CD4-positive, alpha-beta T cell treated with Interleukin-4 for 1 hour (primary cell): ENCODE results near the gene DBP.
A peak's percentile ranks its signal among the peaks of the same experiment; 100 is the strongest.
"Not testable (repeated sequence)": the region's sequence is repeated elsewhere in the genome, so short reads cannot be mapped to it uniquely, and the experiment has no call there.

Experiments used
- DNase-seq, 2 donors: peaks; one replicate each; pipeline ENCODE4 v3.0.0-alpha.2; 2020 to 2022

Gene DBP

GRCh38 chr19:48638831-48639381, 1.7 kb upstream of the DBP start:
- peak in 1 of 2 donors; percentile 35 for DNase-seq

DNA sequence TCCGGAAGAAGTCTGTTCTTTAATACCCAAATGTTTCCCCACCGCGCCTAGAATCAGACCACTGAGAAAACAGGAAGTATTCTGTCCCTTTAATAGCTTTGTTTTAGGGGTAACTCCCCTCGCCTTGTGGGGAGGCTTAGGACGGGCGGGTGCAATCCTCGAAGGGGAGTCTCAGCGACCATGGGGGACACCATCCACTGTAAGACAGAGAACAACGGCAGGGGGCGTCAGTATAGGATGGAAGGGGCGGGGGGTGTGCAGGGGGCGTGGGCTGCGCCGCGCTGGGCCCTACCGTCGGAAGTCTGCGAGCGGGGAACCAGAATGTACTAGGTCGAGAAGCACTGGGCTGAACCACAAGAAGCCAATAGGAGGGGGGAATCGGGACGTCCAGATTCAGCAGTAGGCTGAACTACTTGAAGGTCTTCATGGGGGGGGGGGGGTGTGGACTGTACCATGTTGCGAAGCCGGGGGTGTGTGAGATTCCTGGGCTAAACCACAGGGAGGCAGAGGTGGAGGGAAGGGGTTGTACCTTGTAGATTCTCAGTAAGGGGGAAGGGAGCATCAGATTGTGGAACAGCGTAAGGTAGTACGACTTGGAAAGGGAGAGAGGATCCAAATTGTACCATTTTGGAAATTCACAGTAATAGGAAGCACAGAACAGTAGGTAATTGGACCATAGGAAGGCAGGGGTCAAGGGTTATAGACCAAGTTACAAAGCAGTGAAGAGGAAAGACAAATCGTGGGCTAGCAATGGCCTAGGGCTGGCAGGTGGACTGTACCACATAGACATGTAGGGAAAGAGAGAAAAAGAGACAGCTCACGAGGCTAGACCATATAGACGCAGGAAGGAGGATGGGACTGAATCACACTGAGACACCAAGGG, 1.0 kb upstream of the DBP start:
- DNase-seq: peak; percentile 95

- DNase-seq: peak; percentile 100
Observed at GRCh38 chr19:48637449-48637947, 319 bp upstream of the DBP start.

- DNase-seq: peak in 1 of 2 donors; percentile 41
Observed at GRCh38 chr19:48635966-48636858, 967 bp downstream of the DBP start.

- peak; percentile 63 to 75 for DNase-seq
Observed at GRCh38 chr19:48635263-48635965, 1.8 kb downstream of the DBP start.

DNA sequence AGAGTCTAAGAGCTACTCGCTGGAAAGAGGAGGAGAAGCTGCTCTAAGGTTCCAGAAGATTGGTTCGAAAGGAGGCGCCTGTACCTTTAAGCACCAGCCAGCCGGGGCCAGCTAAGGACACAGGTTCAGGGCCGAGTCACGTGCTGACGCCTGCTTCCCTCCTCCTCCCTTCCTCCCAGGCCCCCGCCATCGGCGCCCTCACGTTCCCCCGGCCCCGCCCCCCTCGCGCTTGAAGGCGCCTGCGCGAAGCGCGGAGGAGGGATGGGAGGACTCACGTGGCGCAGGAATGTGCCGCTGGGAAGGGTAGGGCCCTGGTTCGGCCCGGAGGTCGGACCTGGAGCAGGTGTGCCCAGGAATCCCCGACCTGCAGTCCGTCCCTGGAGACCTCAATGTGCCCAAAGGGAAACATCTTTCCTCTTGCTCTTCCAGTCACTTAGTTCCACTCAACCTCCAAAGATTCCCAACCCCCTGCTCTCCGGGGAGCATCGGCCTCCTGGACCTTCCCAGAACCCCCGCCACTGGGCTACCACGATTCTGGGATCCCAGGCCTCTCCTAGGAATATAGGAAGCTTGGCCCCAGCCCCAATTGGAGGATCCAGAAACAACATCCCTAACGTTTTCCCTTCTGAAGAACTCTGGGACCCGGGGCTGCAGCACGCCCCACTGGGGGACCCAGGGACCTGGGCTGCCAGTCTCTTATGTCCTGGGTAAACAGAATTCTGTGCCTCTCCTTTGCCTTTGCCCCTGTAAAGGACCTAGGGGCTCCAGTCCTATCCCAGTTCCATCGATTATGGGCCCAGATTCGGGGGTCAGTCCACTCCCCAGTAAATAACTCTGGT, 2.5 kb downstream of the DBP start:
- peak; percentile 93 to 94 for DNase-seq

DNA sequence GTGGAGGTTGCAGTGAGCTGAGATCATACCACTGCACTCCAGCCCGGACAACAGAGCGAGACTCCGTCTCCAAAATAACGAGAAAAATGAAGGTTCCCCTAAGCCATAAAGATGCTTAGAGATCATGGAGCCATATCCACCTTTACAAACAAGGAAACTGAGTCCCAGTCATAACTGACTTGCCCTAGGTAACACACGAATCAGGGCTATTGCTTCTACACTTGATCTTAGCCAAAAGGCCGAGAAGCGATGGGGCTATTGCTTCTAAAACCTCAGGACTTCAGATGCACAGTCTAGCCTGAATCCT, 3.2 kb downstream of the DBP start:
- DNase-seq: no peak

DNA sequence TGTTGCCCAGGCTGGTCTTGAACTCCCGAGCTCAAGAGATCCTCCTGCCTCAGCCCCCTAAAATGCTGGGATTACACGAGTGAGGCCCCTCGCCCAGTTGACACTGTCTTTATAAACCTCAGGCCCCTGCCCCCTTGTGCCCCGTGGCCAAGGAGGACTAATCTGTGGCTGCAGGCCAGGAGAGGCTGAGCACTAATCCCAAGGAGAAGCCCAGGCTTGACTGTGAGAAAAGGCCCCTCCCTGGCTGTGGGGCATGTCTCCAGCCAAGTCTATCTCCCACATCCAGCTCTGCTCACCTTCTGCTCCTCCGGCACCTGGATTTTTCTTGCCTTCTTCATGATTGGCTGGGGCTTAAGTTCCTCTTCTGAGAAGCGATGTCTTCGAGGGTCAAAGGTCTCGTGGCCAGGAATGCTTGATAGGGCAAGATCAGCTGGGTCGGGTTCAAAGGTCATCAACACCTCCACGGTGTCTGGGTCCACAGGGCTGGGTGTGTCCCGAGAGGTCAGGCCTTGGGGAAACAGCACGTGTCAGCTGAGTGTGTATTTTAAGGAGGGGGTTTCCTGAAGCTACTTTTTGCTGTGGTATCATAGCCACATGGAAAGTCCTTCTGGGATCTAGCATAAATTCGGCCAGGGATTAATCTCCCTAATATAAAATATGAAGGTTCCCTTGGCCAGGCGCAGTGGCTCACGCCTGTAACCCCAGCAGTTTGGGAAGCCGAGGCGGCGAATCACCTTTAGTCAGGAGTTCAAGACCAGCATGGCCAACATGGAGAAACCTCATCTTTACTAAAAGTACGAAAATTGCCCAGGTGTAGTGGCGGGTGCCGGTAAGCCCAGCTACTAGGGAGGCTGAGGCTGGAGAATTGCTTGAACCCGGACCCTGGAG, 3.8 kb downstream of the DBP start:
- DNase-seq: no peak

DNA sequence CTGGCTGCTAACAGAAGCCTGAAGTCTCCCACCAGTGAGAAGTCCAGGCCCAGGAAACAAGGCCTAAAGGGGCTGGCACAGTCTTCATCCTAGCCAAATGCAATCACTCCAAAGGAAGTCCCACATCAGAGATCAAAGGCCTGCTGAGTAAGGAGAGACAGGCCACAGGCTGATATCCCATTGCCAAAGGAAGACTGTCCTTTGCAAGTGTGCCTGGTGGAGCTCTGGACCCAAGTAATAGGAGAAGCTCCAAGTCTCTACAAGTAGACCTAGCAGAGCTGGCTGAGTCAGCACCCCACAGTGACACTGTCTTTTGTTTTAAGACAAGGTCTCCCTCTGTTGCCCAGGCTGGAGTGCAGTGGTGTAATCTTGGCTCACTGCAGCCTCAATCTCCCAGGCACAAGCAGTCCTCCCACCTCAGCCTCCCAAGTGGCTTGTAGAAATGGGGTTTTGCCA, 4.5 kb downstream of the DBP start:
- DNase-seq: no peak

DNA sequence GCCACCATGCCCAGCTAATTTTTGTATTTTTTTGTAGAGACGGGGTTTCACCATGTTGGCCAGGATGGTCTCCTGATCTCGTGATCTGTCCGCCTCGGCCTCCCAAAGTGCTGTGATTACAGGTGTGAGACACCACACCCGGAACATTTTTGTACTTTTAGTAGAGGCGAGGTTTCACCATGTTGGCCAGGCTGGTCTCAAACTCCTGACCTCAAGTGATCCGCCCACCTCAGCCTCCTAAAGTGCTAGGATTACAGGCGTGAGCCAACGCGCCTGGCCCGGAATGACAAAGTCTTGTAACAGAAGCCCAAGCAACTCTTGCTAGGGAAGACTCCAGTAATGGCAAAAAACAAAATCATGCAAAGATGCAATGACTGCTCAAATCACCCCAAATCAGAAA, 4.9 kb downstream of the DBP start:
- DNase-seq: not testable (repeated sequence)

DNA sequence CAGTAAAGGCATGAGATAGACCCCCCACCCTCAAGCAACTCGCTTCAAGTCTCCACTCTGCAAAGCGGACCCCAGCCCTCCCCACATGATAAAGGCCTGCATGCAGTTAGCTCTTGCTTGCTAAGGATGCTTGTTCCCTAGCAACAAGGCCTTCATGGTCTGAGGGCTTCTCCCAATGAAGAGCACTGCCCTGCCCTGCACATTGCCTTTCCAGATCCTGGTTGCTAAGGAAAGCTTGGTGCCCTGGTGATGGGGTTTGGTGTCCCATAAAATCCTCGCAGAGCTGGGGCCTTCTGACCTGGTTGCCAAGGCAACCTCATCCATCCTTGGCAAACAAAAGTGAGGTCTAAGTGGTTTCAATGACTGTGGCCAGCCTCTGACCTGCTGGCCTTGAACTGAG, 6.0 kb downstream of the DBP start:
- DNase-seq: no peak

GRCh38 chr19:48630296-48631063, 6.7 kb downstream of the DBP start:
- DNase-seq: no peak

DNA sequence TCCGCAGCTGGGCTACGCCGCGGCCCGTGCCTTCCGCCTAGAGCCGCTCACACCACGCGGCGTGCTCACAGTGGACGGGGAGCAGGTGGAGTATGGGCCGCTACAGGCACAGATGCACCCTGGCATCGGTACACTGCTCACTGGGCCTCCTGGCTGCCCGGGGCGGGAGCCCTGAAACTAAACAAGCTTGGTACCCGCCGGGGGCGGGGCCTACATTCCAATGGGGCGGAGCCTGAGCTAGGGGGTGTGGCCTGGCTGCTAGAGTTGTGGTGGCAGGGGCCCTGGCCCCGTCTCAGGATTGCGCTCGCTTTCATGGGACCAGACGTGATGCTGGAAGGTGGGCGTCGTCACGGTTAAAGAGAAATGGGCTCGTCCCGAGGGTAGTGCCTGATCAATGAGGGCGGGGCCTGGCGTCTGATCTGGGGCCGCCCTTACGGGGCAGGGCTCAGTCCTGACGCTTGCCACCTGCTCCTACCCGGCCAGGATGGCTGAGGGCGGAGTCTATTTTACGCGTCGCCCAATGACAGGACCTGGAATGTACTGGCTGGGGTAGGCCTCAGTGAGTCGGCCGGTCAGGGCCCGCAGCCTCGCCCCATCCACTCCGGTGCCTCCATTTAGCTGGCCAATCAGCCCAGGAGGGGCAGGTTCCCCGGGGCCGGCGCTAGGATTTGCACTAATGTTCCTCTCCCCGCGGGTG, 7.4 kb downstream of the DBP start:
- DNase-seq: peak in 1 of 2 donors; percentile 26

DNA sequence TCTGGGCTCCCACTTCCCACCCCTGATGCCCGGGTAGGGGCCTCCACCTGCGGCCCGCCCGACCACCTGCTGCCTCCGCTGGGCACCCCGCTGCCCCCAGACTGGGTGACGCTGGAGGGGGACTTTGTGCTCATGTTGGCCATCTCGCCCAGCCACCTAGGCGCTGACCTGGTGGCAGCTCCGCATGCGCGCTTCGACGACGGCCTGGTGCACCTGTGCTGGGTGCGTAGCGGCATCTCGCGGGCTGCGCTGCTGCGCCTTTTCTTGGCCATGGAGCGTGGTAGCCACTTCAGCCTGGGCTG, 7.9 kb downstream of the DBP start:
- DNase-seq: no peak

DNA sequence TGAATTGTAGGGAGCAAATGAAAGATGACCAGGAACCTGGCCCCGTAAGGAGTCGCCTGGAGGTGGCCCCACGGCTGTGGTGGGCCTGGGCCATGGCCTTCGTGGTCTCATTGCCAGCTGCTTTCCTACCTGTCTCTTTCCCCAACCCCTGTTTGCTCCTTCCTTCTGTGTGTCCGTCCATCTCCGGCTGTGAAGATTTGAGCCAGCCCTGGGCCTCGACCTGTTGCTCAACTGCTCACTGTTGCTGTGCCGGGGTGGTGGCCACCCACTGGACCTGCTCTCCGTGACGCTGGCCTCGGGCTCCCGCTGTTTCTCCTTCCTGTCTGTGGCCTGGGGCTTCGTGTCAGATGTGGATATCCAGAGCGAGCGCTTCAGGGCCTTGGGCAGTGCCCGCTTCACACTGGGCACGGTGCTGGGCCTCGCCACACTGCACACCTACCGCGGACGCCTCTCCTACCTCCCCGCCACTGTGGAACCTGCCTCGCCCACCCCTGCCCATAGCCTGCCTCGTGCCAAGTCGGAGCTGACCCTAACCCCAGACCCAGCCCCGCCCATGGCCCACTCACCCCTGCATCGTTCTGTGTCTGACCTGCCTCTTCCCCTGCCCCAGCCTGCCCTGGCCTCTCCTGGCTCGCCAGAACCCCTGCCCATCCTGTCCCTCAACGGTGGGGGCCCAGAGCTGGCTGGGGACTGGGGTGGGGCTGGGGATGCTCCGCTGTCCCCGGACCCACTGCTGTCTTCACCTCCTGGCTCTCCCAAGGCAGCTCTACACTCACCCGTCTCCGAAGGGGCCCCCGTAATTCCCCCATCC, 8.5 kb downstream of the DBP start:
- DNase-seq: no peak

GRCh38 chr19:48627865-48628314, 9.3 kb downstream of the DBP start:
- DNase-seq: no peak

GRCh38 chr19:48627201-48627864, 9.8 kb downstream of the DBP start:
- DNase-seq: no peak

DNA sequence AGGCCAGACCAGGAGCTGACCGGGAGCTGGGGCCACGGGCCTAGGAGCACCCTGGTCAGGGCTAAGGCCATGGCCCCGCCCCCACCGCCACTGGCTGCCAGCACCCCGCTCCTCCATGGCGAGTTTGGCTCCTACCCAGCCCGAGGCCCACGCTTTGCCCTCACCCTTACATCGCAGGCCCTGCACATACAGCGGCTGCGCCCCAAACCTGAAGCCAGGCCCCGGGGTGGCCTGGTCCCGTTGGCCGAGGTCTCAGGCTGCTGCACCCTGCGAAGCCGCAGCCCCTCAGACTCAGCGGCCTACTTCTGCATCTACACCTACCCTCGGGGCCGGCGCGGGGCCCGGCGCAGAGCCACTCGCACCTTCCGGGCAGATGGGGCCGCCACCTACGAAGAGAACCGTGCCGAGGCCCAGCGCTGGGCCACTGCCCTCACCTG, 11.3 kb downstream of the DBP start:
- DNase-seq: no peak
